Measurements from ENCODE around the gene SERINC2. TPM values are rescaled to one million over a fixed set of nuclear protein-coding genes. Genes with fewer than 3 reads are reported as not detected.

Gene SERINC2
- total and polyA plus RNA-seq, 2 of the 8 experiments (the other 6 are each of a cell fraction or from before 2014, with no cell fraction given), result 31.4 to 60.0 TPM

- FAIRE-seq (no peak), DNase-seq (ENCODE audit: low read depth in 1 of 2, low spot score in 2 of 2) (no peak)
- Histone ChIP-seq H2BK12ac (ENCODE audit: low read depth, low read length) (no peak overlapping the region), H2AK5ac (ENCODE audit: low read depth, low read length) (no peak overlapping the region), H3K4me2 (ENCODE audit: insufficient read depth in 1 of 2, low read depth in 2 of 2, low read length in 2 of 2) (no peak overlapping the region), H3K27me3 (replicated peaks in 1 of 4; ENCODE audit: control insufficient read depth in 3 of 4, extremely low read depth in 1 of 4, insufficient read depth in 3 of 4, low read length in 3 of 4) (no peaks in the 10 kb centered on the region), H2BK15ac (ENCODE audit: low read length) (no peak overlapping the region), H3K9me3 (ENCODE audit: insufficient read depth in 2 of 2, low read depth in 1 of 2, low read length in 1 of 2) (no peaks in the 10 kb centered on the region), H4K20me1 (replicated peaks in 1 of 2; ENCODE audit: control insufficient read depth in 1 of 2, insufficient read depth in 2 of 2, low read length in 2 of 2) (no peaks in the 10 kb centered on the region), H4K91ac (replicated peaks; ENCODE audit: insufficient read length, low read length) (no peak overlapping the region), H3K27ac (ENCODE audit: low read depth, low read length) (no peak overlapping the region), H3K14ac (ENCODE audit: insufficient read length) (no peak overlapping the region), H4K8ac (ENCODE audit: extremely low read depth, insufficient read depth, low read length) (no peak overlapping the region), H4K5ac (ENCODE audit: insufficient read length, low read depth, low read length) (no peak overlapping the region), H2BK120ac (replicated peaks; ENCODE audit: low read depth, low read length) (no peak overlapping the region), H3K36me3 (ENCODE audit: control insufficient read depth in 2 of 4, insufficient read depth in 4 of 4, low read length in 3 of 4) (no peaks in the 10 kb centered on the region), H2AFZ (ENCODE audit: low read length) (no peak overlapping the region), H3K23ac (ENCODE audit: insufficient read length) (no peak overlapping the region), H3K4ac (replicated peaks; ENCODE audit: insufficient read length, low read depth, low read length) (no peak overlapping the region), H3K79me2 (ENCODE audit: control insufficient read depth in 1 of 2, insufficient read depth in 2 of 2, low read length in 2 of 2) (no peaks in the 10 kb centered on the region), H3K4me3 (ENCODE audit: extremely low read depth in 1 of 4, insufficient read depth in 2 of 4, low read depth in 3 of 4, low read length in 4 of 4) (no peak overlapping the region), H2BK20ac (ENCODE audit: low read length) (no peak overlapping the region), H3K79me1 (ENCODE audit: low read depth, low read length) (no peaks in the 10 kb centered on the region), H2BK5ac (ENCODE audit: low read depth, low read length) (no peak overlapping the region), H3K18ac (ENCODE audit: extremely low read depth, low read length) (no peak overlapping the region), H3K9ac (replicated peaks in 1 of 4; ENCODE audit: extremely low read depth in 1 of 4, low read depth in 3 of 4, low read length in 3 of 4) (no peak overlapping the region), H3K23me2 (ENCODE audit: low read depth, low read length) (no peaks in the 10 kb centered on the region; the same call in 1 of the 2 replicates), H3K4me1 (replicated peaks in 1 of 4; ENCODE audit: control insufficient read depth in 3 of 4, insufficient read depth in 4 of 4, low read length in 3 of 4) (peaks cover 0 to 3% (median 3%) of the 10 kb centered on the region in 4 experiments; a peak in 4 of 7 replicates), H3K56ac (replicated peaks; ENCODE audit: insufficient read length, low read depth, low read length) (no peak overlapping the region)
- ChIA-PET CTCF (ENCODE audit: partially characterized antibody) (interaction anchor here (3.6 to 11.8 kb wide), 3 partner anchors 20 to 151 kb away, joined by 13 to 415 read pairs (median 47); partner anchors contain the start of gene SERINC2), POLR2A (ENCODE audit: partially characterized antibody) (no interaction called here)
- 90% methylated on average over 2 of the region's 2 CpGs; no CpG with 5 or more reads in 1 of the 2 experiments for WGBS, 2 experiments (ENCODE audit: extremely low coverage in 1 of 2, insufficient coverage in 1 of 2, insufficient read length in 1 of 2, insufficient replicate concordance in 2 of 2, low coverage in 1 of 2, low lambda C conversion rate in 2 of 2, missing lambda C conversion rate in 1 of 2)
Measured at GRCh38 chr1:31398246-31398645, 14.8 kb upstream of the SERINC2 start.
